T follicular helper cell (primary cell): ENCODE data around the gene COPRS.

Experiments used
- DNase-seq: peaks from one replicate; pipeline ENCODE4 v3.0.0-alpha.2; 2020; ENCODE audit warnings: low read depth

Gene COPRS

GRCh38 chr17:31807846-31808245 lies 51.2 kb downstream of the COPRS start:
- DNase-seq: no peak

- DNase-seq: no peak
These were observed 52.1 kb downstream of the COPRS start for GRCh38 chr17:31806921-31807320.

DNA sequence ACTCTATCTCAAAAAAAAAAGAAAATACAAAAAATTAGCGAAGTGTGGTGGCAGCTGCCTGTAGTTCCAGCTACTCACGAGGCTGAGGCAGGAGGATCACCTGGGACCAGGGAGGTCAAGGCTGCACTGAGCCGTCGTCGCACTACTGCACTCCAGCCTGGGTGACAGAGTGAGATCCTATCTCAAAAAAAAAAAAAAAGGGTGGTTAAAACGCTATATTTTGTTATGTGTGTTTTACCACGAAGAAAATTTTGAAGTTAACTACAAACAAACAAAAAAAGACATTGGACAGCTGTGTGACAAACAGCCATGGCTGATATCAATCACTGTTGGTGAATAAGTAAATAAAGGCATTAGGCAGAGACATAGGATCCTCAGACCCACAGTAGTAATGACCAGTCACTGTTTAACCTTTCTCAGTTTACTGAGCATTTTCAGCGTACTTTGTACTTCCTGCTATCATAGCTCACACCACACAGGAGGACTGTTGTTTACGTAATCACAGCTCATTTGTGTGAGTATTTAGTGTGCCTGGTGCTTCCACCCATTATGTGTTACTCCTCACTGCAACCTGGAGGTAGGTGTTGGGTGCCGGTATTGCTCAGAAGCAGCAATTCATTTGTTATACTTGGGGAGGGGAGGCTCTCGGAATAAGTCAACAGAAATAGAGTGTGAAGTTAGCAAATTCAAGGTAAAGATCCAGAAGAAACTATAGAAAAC lies 55.4 kb downstream of the COPRS start:
- no peak for DNase-seq

- no peak for DNase-seq
These were observed 56.5 kb downstream of the COPRS start for GRCh38 chr17:31802502-31802901.
